HG02970 (cell line): ENCODE data around the gene PTPRN2.
"Not testable (repeated sequence)": the region's sequence is repeated elsewhere in the genome, so short reads cannot be mapped to it uniquely, and the experiment has no call there.

Source experiments
- ATAC-seq: cut with Tn5 transposase; IDR thresholded peaks from one replicate; pipeline ENCODE4 v1.9.1; 2021; ENCODE audit warnings: mild to moderate bottlenecking, moderate library complexity, moderate number of reproducible peaks; ENCODE audit not compliant: unreplicated experiment, low FRiP score

The PTPRN2 gene

GRCh38 chr7:158409816-158410330, 177.8 kb downstream of the PTPRN2 start:
- no peak for ATAC-seq

- no peak for ATAC-seq
These were observed 178.5 kb downstream of the PTPRN2 start for GRCh38 chr7:158409120-158409519.

- no peak for ATAC-seq
These were observed 179.2 kb downstream of the PTPRN2 start for GRCh38 chr7:158408318-158408920.

- ATAC-seq = no peak
These were observed 179.9 kb downstream of the PTPRN2 start for GRCh38 chr7:158407581-158408317.

- no peak for ATAC-seq
These were observed 180.8 kb downstream of the PTPRN2 start for GRCh38 chr7:158406801-158407200.

- ATAC-seq = no peak
These were observed 181.3 kb downstream of the PTPRN2 start for GRCh38 chr7:158406364-158406763.

GRCh38 chr7:158405771-158406170, 181.9 kb downstream of the PTPRN2 start:
- ATAC-seq = not testable (repeated sequence)

- no peak for ATAC-seq
These were observed 182.3 kb downstream of the PTPRN2 start for GRCh38 chr7:158405324-158405723.

- ATAC-seq = no peak
These were observed 183.4 kb downstream of the PTPRN2 start for GRCh38 chr7:158404031-158404761.

- no peak for ATAC-seq
These were observed 184.4 kb downstream of the PTPRN2 start for GRCh38 chr7:158403013-158403821.

- ATAC-seq = no peak
These were observed 185.2 kb downstream of the PTPRN2 start for GRCh38 chr7:158402471-158402870.

GRCh38 chr7:158401826-158402225, 185.8 kb downstream of the PTPRN2 start:
- ATAC-seq = no peak

- no peak for ATAC-seq
These were observed 186.3 kb downstream of the PTPRN2 start for GRCh38 chr7:158401295-158401694.

- no peak for ATAC-seq
These were observed 186.9 kb downstream of the PTPRN2 start for GRCh38 chr7:158400601-158401225.

- no peak for ATAC-seq
These were observed 187.9 kb downstream of the PTPRN2 start for GRCh38 chr7:158399762-158400161.

GRCh38 chr7:158398750-158399149, 188.9 kb downstream of the PTPRN2 start:
- ATAC-seq = no peak

- no peak for ATAC-seq
These were observed 189.7 kb downstream of the PTPRN2 start for GRCh38 chr7:158397885-158398284.

- ATAC-seq = no peak
These were observed 190.4 kb downstream of the PTPRN2 start for GRCh38 chr7:158396982-158397862.

- no peak for ATAC-seq
These were observed 191.2 kb downstream of the PTPRN2 start for GRCh38 chr7:158396301-158396905.
